Endothelial cell of umbilical vein (primary cell): ENCODE measurements around the gene RDM1. TPM values are rescaled to one million over a fixed set of nuclear protein-coding genes. Genes with fewer than 3 reads are reported as not detected.

Experiments
- BruUV-seq: library from RNA; stranded (reverse); fragments of 400-500 nt; replicated peaks from 2 replicates; lab custom pipeline; 2021; lab: Mats Ljungman, UMichigan
- CTCF ChIA-PET: fragments of 300-600, 350-600 bp; sonication (Branson Sonifier 250); formaldehyde crosslinking; loops from one replicate; lab custom pipeline; 2021; ENCODE audit warnings: antibody characterized with exemption, inconsistent platforms; lab: Charles Lee
- POLR2A ChIA-PET: fragments of 300-600, 350-600 bp; sonication (Branson Sonifier 250); formaldehyde crosslinking; loops from one replicate; lab custom pipeline; 2021; ENCODE audit warnings: antibody characterized with exemption, inconsistent platforms; lab: Charles Lee
- DNase-seq: peaks from one replicate; pipeline ENCODE4 v3.0.0-alpha.2; 2011; ENCODE audit warnings: low read depth, low spot score
- FAIRE-seq: peaks from 2 replicates; lab custom pipeline; 2011; peaks lifted over from hg19 to GRCh38; lab: Jason Lieb, UNC
- H2AFZ ChIP-seq: 2 replicates; pipeline ENCODE4 v1.6.0; 2012; ENCODE audit warnings: low read depth, low read length, control low read depth, inconsistent platforms
- H3K27ac ChIP-seq: 2 replicates; pipeline ENCODE4 v1.5.1; 2011; ENCODE audit warnings: low read depth, mild to moderate bottlenecking, control low read depth, low read length, moderate library complexity; ENCODE audit not compliant: insufficient read depth
- H3K27me3 ChIP-seq, 2 experiments: 2 replicates each; pipeline versions ENCODE4 v1.6.0 to v1.6.1; 2011; ENCODE audit warnings: low read length in 2 of 2, mixed read lengths in 1 of 2; ENCODE audit not compliant: control insufficient read depth in 2 of 2, insufficient read depth in 2 of 2
- H3K36me3 ChIP-seq, 2 experiments: 2 replicates in 1 of 2; 3 replicates in 1 of 2; pipeline ENCODE4 v1.5.1; 2011; ENCODE audit warnings: low read length in 2 of 2, mild to moderate bottlenecking in 1 of 2, moderate library complexity in 1 of 2; ENCODE audit not compliant: control insufficient read depth in 2 of 2, insufficient read depth in 2 of 2; ENCODE audit errors: extremely low read depth in 1 of 2
- H3K4me1 ChIP-seq: 3 replicates; pipeline ENCODE4 v1.5.1; 2011; ENCODE audit warnings: mild to moderate bottlenecking, low read length; ENCODE audit not compliant: control insufficient read depth, insufficient read depth; ENCODE audit errors: extremely low read depth
- H3K4me2 ChIP-seq: 2 replicates; pipeline ENCODE4 v1.6.1; 2011; ENCODE audit warnings: low read length, control low read depth, mixed read lengths; ENCODE audit not compliant: insufficient read depth
- H3K4me3 ChIP-seq, 3 experiments: fragments of 200-600 bp in 1 of 3; sonication (generic), shearing (Covaris generic) in 1 of 3; replicated peaks in 1 of 3; 2 replicates each; pipeline ENCODE4 v1.5.1; 2011 to 2016; ENCODE audit warnings: control low read depth in 3 of 3, low read length in 3 of 3, mild to moderate bottlenecking in 2 of 3, inconsistent platforms in 1 of 3, low read depth in 1 of 3, moderate library complexity in 1 of 3; ENCODE audit not compliant: insufficient read depth in 1 of 3
- H3K79me2 ChIP-seq: 2 replicates; pipeline ENCODE4 v1.6.0; 2012; ENCODE audit warnings: low read length, inconsistent platforms; ENCODE audit not compliant: control insufficient read depth, insufficient read depth
- H3K9ac ChIP-seq: replicated peaks from 2 replicates; pipeline ENCODE3; 2011; ENCODE audit warnings: low read length, control low read depth; ENCODE audit not compliant: insufficient read depth; ENCODE audit errors: extremely low read depth
- H3K9me1 ChIP-seq: replicated peaks from 3 replicates; pipeline ENCODE4 v1.6.0; 2011; ENCODE audit warnings: mild to moderate bottlenecking, low read length; ENCODE audit not compliant: control insufficient read depth, insufficient read depth; ENCODE audit errors: extremely low read depth
- H3K9me3 ChIP-seq: replicated peaks from 2 replicates; pipeline ENCODE4 v1.5.1; 2012; ENCODE audit warnings: low read length, inconsistent platforms; ENCODE audit not compliant: control insufficient read depth, insufficient read depth
- H4K20me1 ChIP-seq: replicated peaks from 2 replicates; pipeline ENCODE3; 2011; ENCODE audit warnings: mild to moderate bottlenecking, low read length; ENCODE audit not compliant: control insufficient read depth, insufficient read depth; ENCODE audit errors: extremely low read depth
- CTCF ChIP-seq, 2 donors: IDR thresholded peaks; 1 replicate in 1 of 2; 2 replicates in 1 of 2; pipeline ENCODE4 v1.5.1; 2011; ENCODE audit warnings: low read length in 2 of 2, mild to moderate bottlenecking in 2 of 2, moderate library complexity in 2 of 2, control low read depth in 1 of 2, inconsistent platforms in 1 of 2, low read depth in 1 of 2; ENCODE audit not compliant: insufficient read depth in 1 of 2; ENCODE audit errors: extremely low read depth in 1 of 2
- EZH2 ChIP-seq: IDR thresholded peaks from 2 replicates; pipeline ENCODE4 v1.6.1; 2012; ENCODE audit warnings: borderline replicate concordance, low read depth, mild to moderate bottlenecking, moderate library complexity, low read length, inconsistent platforms; ENCODE audit not compliant: severe bottlenecking
- FOS ChIP-seq: IDR thresholded peaks from 2 replicates; pipeline ENCODE4 v1.6.1; 2011; ENCODE audit warnings: mild to moderate bottlenecking, low read length, moderate library complexity, borderline replicate concordance; ENCODE audit not compliant: insufficient read depth
- GATA2 ChIP-seq: IDR thresholded peaks from 2 replicates; pipeline ENCODE4 v1.7.0; 2011; ENCODE audit warnings: low read depth, mild to moderate bottlenecking, moderate library complexity, mixed read lengths, low read length; ENCODE audit not compliant: insufficient read length, insufficient read depth
- JUN ChIP-seq: IDR thresholded peaks from 2 replicates; pipeline ENCODE4 v1.6.1; 2011; ENCODE audit warnings: borderline replicate concordance, low read depth; ENCODE audit not compliant: insufficient read length, insufficient read depth
- MAX ChIP-seq: IDR thresholded peaks from 2 replicates; pipeline ENCODE4 v1.6.1; 2011; ENCODE audit not compliant: insufficient read depth, insufficient read length
- MYC ChIP-seq: IDR thresholded peaks from one replicate; pipeline ENCODE4 v1.6.1; 2011; ENCODE audit warnings: mild to moderate bottlenecking, low read depth, low read length
- POLR2AphosphoS5 ChIP-seq: IDR thresholded peaks from 2 replicates; pipeline ENCODE4 v1.6.1; 2012; ENCODE audit warnings: low read depth, mild to moderate bottlenecking, control low read depth, low read length, moderate library complexity; ENCODE audit not compliant: insufficient read depth
- dilution Hi-C: fragments of 300-500 bp; cut with MboI; formaldehyde crosslinking; loops from one replicate; pipeline ENCODE4 v1.15.0; 2019; ENCODE audit warnings: low sequenced_read_pairs; ENCODE audit not compliant: extremely low pct_ligation_motif_present
- intact Hi-C: fragments of 100-400 bp; cut with micrococcal nuclease; formaldehyde crosslinking; loops from one replicate; pipeline ENCODE4 v1.10.0; 2022
- polyA plus RNA-seq, 4 experiments: library from polyadenylated mRNA; depleted of rRNA in 3 of 4; stranded (reverse) in 3 of 4; unstranded in 1 of 4; fragments of >200 nt; gene quantifications; 2 replicates each; pipeline versions ENCODE4 v1.2.1 to v1.2.3, GENCODE V29; 2011 to 2012; ENCODE audit warnings: missing spikeins in 1 of 4
- total RNA-seq: library from RNA; stranded (reverse); gene quantifications from 2 replicates; pipeline ENCODE4 v1.2.3, GENCODE V29; 2021

Gene RDM1
- total and polyA plus RNA-seq, 2 donors (not counting 3 experiments of a cell fraction or from before 2014, with no cell fraction given), result 0.12 to 0.46 TPM

- Histone ChIP-seq H3K9me3 (no peaks in the 10 kb centered on the region), H3K27ac (no peak overlapping the region), H3K27me3 (peaks cover 0 to 3% of the 10 kb centered on the region in 2 experiments), H3K4me1 (no peaks in the 10 kb centered on the region), H4K20me1 (no peaks in the 10 kb centered on the region), H3K79me2 (no peaks in the 10 kb centered on the region), H3K9me1 (no peaks in the 10 kb centered on the region), H3K4me3 (no peak overlapping the region), H3K9ac (no peak overlapping the region), H2AFZ (no peak overlapping the region), H3K4me2 (no peak overlapping the region), H3K36me3 (no peaks in the 10 kb centered on the region)
- intact Hi-C loops, result no loop called here
- FAIRE-seq (no peak), DNase-seq (no peak)
- no peak for TF ChIP-seq MYC
- TF ChIP-seq GATA2, result no peak
- no peak for TF ChIP-seq POLR2AphosphoS5
- no peak for TF ChIP-seq EZH2
- TF ChIP-seq CTCF (IDR thresholded peaks at IDR 0.05; ENCODE audit: extremely low read depth in 1 of 2, insufficient read depth in 1 of 2, low read depth in 1 of 2, low read length in 2 of 2), result no peak
- TF ChIP-seq JUN, result no peak
- TF ChIP-seq MAX, result no peak
- TF ChIP-seq FOS, result no peak
- dilution Hi-C loops, result no loop called here
- no TSS peak for BruUV-seq
- CTCF ChIA-PET, result no interaction called here
- POLR2A ChIA-PET, result no interaction called here
These were observed 5.5 kb upstream of the RDM1 start for GRCh38 chr17:35936063-35936462.
